ENCODE data around the gene SH2D1B.
"Not testable (repeated sequence)": the region's sequence is repeated elsewhere in the genome, so short reads cannot be mapped to it uniquely, and the experiment has no call there.

The SH2D1B gene

GRCh38 chr1:162358928-162359327 is 53.0 kb downstream of the SH2D1B start:
- H3K4me3 ChIP-seq (ENCODE audit: low read depth, low read length), result no peak overlapping the region
- TF ChIP-seq, protein P1, sequence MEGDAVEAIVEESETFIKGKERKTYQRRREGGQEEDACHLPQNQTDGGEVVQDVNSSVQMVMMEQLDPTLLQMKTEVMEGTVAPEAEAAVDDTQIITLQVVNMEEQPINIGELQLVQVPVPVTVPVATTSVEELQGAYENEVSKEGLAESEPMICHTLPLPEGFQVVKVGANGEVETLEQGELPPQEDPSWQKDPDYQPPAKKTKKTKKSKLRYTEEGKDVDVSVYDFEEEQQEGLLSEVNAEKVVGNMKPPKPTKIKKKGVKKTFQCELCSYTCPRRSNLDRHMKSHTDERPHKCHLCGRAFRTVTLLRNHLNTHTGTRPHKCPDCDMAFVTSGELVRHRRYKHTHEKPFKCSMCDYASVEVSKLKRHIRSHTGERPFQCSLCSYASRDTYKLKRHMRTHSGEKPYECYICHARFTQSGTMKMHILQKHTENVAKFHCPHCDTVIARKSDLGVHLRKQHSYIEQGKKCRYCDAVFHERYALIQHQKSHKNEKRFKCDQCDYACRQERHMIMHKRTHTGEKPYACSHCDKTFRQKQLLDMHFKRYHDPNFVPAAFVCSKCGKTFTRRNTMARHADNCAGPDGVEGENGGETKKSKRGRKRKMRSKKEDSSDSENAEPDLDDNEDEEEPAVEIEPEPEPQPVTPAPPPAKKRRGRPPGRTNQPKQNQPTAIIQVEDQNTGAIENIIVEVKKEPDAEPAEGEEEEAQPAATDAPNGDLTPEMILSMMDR (IDR thresholded peaks at IDR 0.05; ENCODE audit: insufficient read depth, low read depth, low read length, missing control alignments), result no peak
- DNase-seq (ENCODE audit: low read depth), result no peak

DNA sequence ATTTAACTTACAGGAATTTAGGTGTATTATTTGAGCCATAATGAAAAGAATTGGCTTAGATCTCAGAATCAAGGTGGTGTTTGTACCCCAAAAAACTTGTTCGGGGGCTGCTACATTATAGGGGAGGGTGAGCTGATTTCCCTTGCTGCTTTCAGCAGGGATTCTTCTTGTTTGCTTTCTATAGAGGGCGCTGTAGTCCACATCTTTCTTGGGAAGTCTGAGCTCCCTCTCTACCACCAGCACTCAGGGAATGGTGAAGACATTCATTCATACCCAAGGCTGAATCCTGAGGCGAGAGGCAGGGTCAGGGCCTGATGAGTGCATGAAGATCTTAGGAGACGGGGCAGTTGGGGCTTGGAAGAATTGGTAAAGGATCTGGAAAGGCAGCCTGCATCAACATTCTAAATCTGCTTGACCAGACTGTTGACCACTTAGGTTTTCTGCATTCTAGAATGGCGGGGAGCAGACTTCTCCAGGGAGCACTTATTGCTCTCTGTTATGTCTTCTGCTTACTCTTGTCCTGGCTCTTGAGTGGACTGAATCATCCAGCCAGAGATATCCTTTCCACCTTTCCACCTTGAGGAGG is 54.2 kb downstream of the SH2D1B start:
- TF ChIP-seq, protein P1 (IDR thresholded peaks at IDR 0.05; ENCODE audit: insufficient read depth, low read depth, low read length, missing control alignments), result peak; percentile 33
- peak; percentile 9 for DNase-seq (ENCODE audit: low read depth)
- H3K4me3 ChIP-seq (ENCODE audit: low read depth, low read length), result no peak overlapping the region

DNA sequence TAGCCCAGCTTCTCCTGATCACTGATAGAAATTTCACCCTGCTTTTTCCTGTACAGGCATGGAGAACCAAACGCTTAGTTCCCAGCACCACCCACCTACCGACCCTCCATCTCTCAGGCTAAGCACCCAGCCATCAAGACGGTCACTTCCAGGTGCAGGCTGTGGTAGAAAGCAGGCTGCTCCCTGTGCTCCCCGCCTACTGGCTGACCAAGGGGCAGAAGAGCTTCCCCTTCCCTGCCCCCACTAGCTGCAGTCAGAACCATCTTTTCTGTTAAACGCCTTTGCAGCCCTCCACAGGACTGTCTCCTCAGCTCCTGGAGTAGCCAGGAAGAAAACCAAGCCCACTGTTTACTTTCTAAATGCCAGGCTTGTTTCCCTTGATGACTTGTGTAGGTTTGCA is 58.2 kb downstream of the SH2D1B start:
- no peak overlapping the region for H3K4me3 ChIP-seq (ENCODE audit: low read depth, low read length)
- DNase-seq (ENCODE audit: low read depth), result no peak
- TF ChIP-seq, protein P1 (IDR thresholded peaks at IDR 0.05; ENCODE audit: insufficient read depth, low read depth, low read length, missing control alignments), result no peak

- TF ChIP-seq, protein P1 (IDR thresholded peaks at IDR 0.05; ENCODE audit: insufficient read depth, low read depth, low read length, missing control alignments), result no peak
- H3K4me3 ChIP-seq (ENCODE audit: low read depth, low read length), result no peak overlapping the region
- DNase-seq (ENCODE audit: low read depth), result no peak
Observed at GRCh38 chr1:162353078-162353477, 58.9 kb downstream of the SH2D1B start.

DNA sequence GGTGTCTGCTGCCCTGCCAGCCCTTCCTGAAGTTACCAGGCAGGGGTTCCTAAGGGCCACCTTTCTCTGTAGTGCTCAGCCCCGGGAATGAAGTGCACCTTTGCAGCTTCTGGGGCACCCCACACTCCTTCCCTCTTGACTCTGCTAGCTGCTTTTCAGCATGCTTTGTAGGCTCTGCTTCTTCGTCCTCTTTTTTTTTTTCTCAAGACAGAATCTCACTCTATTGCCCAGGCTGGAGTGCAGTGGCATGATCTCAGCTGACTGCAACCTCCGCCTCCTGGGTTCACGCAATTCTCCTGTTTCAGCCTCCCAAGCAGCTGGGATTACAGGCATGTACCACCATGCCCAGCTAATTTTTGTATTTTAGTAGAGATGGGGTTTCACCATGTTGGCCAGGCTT is 60.1 kb downstream of the SH2D1B start:
- not testable (repeated sequence) for H3K4me3 ChIP-seq (ENCODE audit: low read depth, low read length); DNase-seq (ENCODE audit: low read depth)

- TF ChIP-seq, protein P1 (IDR thresholded peaks at IDR 0.05; ENCODE audit: insufficient read depth, low read depth, low read length, missing control alignments), result no peak
- H3K4me3 ChIP-seq (ENCODE audit: low read depth, low read length), result no peak overlapping the region
- no peak for DNase-seq (ENCODE audit: low read depth)
Observed at GRCh38 chr1:162351246-162351842, 60.6 kb downstream of the SH2D1B start.

DNA sequence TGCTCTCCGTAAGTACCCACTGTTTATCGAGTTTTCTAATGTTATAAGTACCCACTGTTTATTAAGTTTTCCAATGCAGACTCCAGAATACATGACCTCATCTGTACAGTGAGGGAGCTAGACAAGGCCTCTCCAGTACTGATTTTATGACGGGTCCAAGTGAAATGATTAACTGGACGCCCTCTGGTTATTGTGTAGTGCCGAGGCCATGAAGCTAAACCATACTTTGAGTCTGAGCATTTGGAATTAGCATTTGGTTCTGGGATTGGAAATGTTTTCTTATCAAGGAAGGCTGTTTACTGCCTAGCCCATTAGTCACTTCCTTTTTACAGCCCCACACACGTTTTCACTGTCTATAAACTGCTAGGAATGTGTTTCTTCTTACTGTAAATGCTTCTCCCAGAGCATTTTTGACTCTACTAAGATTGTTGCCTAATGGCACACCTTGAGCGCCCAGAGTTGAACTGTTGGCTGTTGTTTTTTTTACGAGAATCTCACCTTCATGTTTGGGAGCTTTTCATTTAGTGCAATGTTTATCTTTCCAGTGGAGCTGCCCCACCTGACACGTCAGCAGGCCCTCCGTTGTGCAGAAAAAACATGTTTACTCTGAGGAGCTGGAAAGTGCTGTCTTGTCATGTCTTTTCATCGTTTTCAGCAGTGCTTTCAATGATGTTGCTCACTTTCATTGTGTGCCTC is 62.2 kb downstream of the SH2D1B start:
- TF ChIP-seq, protein P1 (IDR thresholded peaks at IDR 0.05; ENCODE audit: insufficient read depth, low read depth, low read length, missing control alignments), result no peak
- no peak overlapping the region for H3K4me3 ChIP-seq (ENCODE audit: low read depth, low read length)
- DNase-seq (ENCODE audit: low read depth), result no peak
